Tibial nerve (tissue), 4 donors: ENCODE measurements around the gene TMEM132D.

ENCODE experiments used
- CTCF ChIP-seq, 5 experiments: fragments of 200-600 bp in 3 of 5; fragments of 450-650 bp in 2 of 5; sonication (generic) in 3 of 5; IDR thresholded peaks; one replicate each; pipeline ENCODE4 v1.5.1; 2016 to 2019; ENCODE audit warnings: antibody characterized with exemption in 5 of 5, mild to moderate bottlenecking in 3 of 5, moderate library complexity in 2 of 5
- EP300 ChIP-seq, 2 donors: sonication (generic); formaldehyde crosslinking; IDR thresholded peaks; one replicate each; pipeline ENCODE4 v1.6.1; 2017; ENCODE audit warnings: antibody characterized with exemption in 2 of 2, mild to moderate bottlenecking in 1 of 2
- POLR2A ChIP-seq, 2 donors: fragments of 450-650 bp; IDR thresholded peaks; one replicate each; pipeline ENCODE4 v1.6.1; 2017; ENCODE audit warnings: antibody characterized with exemption in 2 of 2, mild to moderate bottlenecking in 2 of 2, moderate library complexity in 2 of 2

DNA sequence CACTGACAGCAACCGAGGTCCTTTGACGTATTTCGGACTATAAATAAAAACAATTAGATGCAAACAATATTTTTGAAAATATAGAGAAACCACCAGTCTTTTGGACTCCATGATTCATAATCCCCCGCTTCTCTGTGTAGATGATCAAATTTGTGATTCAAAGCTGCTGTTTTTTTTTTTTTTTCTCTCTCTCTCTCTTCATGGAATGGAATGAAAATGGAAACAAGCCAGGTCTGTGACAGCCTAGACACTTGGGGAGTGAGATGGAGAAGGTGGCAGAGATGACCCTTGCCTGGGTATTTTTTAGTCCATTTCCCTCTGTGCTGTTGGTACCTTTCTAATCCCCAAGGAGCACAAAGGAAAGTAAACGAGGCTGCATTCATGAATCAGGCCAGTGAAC, 802.0 kb downstream of the TMEM132D start:
- TF ChIP-seq CTCF (IDR thresholded peaks at IDR 0.05), result no peak
- no peak for TF ChIP-seq EP300 (IDR thresholded peaks at IDR 0.05)
- TF ChIP-seq POLR2A (IDR thresholded peaks at IDR 0.05), result no peak
